Type B pancreatic cell (in vitro differentiated cells): ENCODE data around the gene MMP7. TPM values are rescaled to one million over a fixed set of nuclear protein-coding genes. Genes with fewer than 3 reads are reported as not detected.

ENCODE experiments used
- DNase-seq: peaks from one replicate; pipeline ENCODE4 v3.0.0; 2021; ENCODE audit warnings: mixed read lengths; ENCODE audit not compliant: unreplicated experiment; ENCODE audit errors: extremely low spot score
- H3K27ac Mint-ChIP-seq: 2 replicates; pipeline ENCODE4 v1.8.0; 2021; ENCODE audit warnings: mild to moderate bottlenecking, mixed read lengths
- H3K27me3 Mint-ChIP-seq: 2 replicates; pipeline ENCODE4 v1.8.0; 2021; ENCODE audit warnings: mixed read lengths
- H3K36me3 Mint-ChIP-seq: 2 replicates; pipeline ENCODE4 v1.8.0; 2021; ENCODE audit warnings: mixed read lengths
- H3K4me1 Mint-ChIP-seq: one replicate; pipeline ENCODE4 v1.8.0; 2021; ENCODE audit warnings: mixed read lengths; ENCODE audit not compliant: unreplicated experiment
- H3K4me3 Mint-ChIP-seq: 2 replicates; pipeline ENCODE4 v1.8.0; 2021; ENCODE audit warnings: mild to moderate bottlenecking, mixed read lengths
- H3K9me3 Mint-ChIP-seq: 2 replicates; pipeline ENCODE4 v1.8.0; 2021; ENCODE audit warnings: mixed read lengths
- total RNA-seq: library from RNA; stranded (reverse); gene quantifications from 2 replicates; pipeline ENCODE4 v1.2.1, GENCODE V29; 2021; ENCODE audit warnings: low replicate concordance
- TF ChIP-seq, protein P1 (sequence below): fragments of 200-600 bp; sonication (generic); conservative IDR thresholded peaks from 2 replicates; pipeline ENCODE4 v1.5.0; 2021; ENCODE audit warnings: antibody characterized with exemption, mild to moderate bottlenecking

Gene MMP7
- total RNA-seq, 1 donor from 2014 or later: 3.5 TPM

DNA sequence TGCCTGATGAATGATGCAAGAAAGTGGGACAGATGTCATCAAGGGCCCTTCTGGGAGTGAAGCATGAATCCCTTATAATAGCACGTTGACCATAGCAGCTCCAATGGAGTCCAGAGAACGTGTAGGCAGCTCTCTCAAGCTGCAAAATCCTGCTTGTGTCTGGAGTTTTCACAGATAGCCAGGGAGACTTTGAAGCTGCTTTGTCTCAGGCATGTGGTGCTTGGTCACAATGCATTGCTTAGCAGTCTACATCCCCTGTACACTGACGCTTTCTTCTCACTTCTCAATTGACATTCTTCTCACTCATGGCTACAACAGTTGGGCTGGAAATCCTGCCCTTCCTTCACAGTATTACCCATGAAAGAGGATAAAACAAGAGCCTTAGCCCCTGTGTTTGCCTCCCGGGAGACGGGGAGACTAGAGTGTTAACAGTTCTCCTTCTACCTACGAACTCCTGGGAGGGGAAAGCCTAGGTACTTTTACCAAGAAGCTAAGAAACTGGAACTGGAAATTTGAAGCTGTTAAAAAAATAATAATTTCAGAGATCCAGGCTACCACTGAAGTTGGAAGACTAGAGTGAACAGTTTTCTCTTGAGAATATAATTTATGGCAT is 20.7 kb upstream of the MMP7 start:
- Mint-ChIP-seq H3K4me1 (peaks cover 17% of the 10 kb centered on the region), H3K27ac (no peak overlapping the region), H3K9me3 (no peaks in the 10 kb centered on the region), H3K27me3 (no peaks in the 10 kb centered on the region), H3K4me3 (no peak overlapping the region), H3K36me3 (no peaks in the 10 kb centered on the region)
- DNase-seq: no peak
- TF ChIP-seq, protein P1, sequence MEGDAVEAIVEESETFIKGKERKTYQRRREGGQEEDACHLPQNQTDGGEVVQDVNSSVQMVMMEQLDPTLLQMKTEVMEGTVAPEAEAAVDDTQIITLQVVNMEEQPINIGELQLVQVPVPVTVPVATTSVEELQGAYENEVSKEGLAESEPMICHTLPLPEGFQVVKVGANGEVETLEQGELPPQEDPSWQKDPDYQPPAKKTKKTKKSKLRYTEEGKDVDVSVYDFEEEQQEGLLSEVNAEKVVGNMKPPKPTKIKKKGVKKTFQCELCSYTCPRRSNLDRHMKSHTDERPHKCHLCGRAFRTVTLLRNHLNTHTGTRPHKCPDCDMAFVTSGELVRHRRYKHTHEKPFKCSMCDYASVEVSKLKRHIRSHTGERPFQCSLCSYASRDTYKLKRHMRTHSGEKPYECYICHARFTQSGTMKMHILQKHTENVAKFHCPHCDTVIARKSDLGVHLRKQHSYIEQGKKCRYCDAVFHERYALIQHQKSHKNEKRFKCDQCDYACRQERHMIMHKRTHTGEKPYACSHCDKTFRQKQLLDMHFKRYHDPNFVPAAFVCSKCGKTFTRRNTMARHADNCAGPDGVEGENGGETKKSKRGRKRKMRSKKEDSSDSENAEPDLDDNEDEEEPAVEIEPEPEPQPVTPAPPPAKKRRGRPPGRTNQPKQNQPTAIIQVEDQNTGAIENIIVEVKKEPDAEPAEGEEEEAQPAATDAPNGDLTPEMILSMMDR: no peak

DNA sequence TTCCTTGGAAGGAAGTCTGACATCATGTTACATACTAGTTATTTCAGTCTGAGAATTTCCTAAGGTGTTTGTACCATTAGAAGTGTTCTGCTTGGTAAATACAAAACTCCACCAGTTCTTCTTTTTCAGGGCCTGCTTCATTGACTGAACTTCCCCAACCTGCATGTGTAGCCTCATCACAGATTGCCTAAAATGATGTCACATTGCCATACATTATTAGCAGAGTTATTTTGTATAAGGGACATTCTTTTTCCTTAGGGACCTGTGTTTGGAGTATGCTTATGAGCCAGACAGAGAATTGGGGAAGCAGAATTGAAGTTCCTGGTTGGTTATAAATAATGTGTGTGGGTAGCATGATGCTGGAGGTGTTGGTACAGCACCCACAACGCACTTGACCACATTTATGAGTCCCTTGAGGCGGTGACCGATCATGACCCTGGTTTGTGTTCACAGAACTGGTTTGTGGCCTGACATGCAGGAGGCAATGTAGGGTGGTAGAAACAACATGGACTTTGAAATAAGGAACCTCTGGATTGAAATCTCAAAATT is 16.4 kb upstream of the MMP7 start:
- Mint-ChIP-seq H3K4me3 (no peak overlapping the region), H3K27ac (no peak overlapping the region), H3K36me3 (no peaks in the 10 kb centered on the region), H3K4me1 (peaks cover 19% of the 10 kb centered on the region), H3K27me3 (no peaks in the 10 kb centered on the region), H3K9me3 (no peaks in the 10 kb centered on the region)
- TF ChIP-seq, protein P1: no peak
- no peak for DNase-seq

DNA sequence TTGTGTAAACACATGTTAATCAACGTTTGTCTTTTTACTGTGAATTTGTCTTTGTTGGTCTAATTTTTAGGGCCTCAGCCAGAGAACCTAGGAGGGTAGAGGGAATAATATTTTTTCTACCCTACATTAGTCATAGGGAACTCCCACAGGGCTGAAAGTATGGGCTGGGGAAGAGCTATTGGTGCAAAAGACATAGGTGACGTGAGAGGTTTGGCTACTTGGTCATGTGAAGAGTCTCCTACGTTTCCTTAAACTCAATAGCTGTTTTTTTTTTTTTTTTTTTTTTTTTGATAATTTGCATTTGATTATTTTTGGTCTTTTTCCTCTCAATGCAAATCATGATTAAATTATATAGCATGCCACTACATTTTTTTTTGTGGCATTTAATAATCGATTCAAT is 15.9 kb upstream of the MMP7 start:
- Mint-ChIP-seq H3K36me3 (no peaks in the 10 kb centered on the region), H3K27me3 (no peaks in the 10 kb centered on the region), H3K4me3 (no peak overlapping the region), H3K4me1 (peaks cover 14% of the 10 kb centered on the region), H3K9me3 (no peaks in the 10 kb centered on the region), H3K27ac (no peak overlapping the region)
- DNase-seq: no peak
- TF ChIP-seq, protein P1: no peak

DNA sequence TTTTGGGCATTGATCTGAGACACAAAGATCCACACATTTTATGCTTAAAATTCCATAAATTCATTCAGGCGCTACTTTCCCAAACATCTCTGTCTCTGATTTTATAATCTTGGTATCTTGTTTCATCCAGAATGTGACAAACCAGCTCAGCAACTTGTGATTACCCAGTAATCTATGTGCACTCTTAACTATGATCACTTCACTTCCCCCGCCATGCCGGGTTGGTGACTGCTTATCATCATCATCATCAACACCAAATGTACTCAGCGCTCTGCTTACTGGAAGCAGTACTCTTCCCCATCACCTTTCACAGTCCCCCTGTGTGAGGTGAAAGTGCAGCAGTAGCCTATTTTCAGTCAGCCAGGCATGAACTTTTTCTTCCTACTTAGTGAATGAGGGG is 15.2 kb upstream of the MMP7 start:
- H3K9me3 Mint-ChIP-seq: no peaks in the 10 kb centered on the region
- H3K4me3 Mint-ChIP-seq: no peak overlapping the region
- TF ChIP-seq, protein P1: no peak
- no peak overlapping the region for H3K27ac Mint-ChIP-seq
- no peak for DNase-seq
- no peaks in the 10 kb centered on the region for H3K27me3 Mint-ChIP-seq
- H3K36me3 Mint-ChIP-seq: no peaks in the 10 kb centered on the region
- peaks cover 10% of the 10 kb centered on the region for H3K4me1 Mint-ChIP-seq

DNA sequence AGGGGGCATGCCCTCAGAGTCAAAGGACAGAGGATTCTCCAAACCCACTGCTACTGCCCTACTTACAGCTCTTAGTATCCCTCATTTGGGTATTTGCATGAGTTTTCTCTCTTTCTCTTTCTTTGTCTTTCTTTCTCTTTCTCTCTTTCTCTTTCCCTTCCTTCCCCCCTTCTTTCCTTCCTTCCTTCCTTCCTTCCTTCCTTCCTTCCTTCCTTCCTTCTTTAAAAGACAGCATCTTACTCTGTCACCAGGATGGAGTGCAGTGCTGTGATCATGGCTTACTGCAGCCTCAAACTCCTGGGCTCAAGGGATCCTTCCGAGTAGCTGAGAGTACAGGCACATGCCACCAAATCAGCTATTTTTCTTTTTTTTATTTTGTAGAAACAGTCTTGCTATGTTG is 14.0 kb upstream of the MMP7 start:
- Mint-ChIP-seq H3K4me3 (no peak overlapping the region), H3K9me3 (no peaks in the 10 kb centered on the region), H3K27ac (no peak overlapping the region), H3K36me3 (no peaks in the 10 kb centered on the region), H3K4me1 (peaks cover 10% of the 10 kb centered on the region), H3K27me3 (no peaks in the 10 kb centered on the region)
- TF ChIP-seq, protein P1: no peak
- DNase-seq: no peak
